ENCODE measurements around the gene P2RY14. TPM values are rescaled to one million over a fixed set of nuclear protein-coding genes. Genes with fewer than 3 reads are reported as not detected.
A peak's percentile ranks its signal among the peaks of the same experiment; 100 is the strongest.

P2RY14 gene
- total RNA-seq, 1 donor from 2014 or later, result 8.9 TPM

GRCh38 chr3:151301787-151302186 is 23.4 kb upstream of the P2RY14 start:
- no peak for DNase-seq (ENCODE audit: low spot score)

- no peak for DNase-seq (ENCODE audit: low spot score)
Measured at GRCh38 chr3:151300539-151300938, 22.2 kb upstream of the P2RY14 start.

- no peak for DNase-seq (ENCODE audit: low spot score)
Measured at GRCh38 chr3:151299006-151299405, 20.7 kb upstream of the P2RY14 start.

GRCh38 chr3:151297429-151297828 is 19.1 kb upstream of the P2RY14 start:
- DNase-seq (ENCODE audit: low spot score), result no peak

- DNase-seq (ENCODE audit: low spot score), result no peak
Measured at GRCh38 chr3:151296226-151296625, 17.9 kb upstream of the P2RY14 start.

- DNase-seq (ENCODE audit: low spot score), result no peak
Measured at GRCh38 chr3:151293127-151293526, 14.8 kb upstream of the P2RY14 start.

- peak; percentile 41 for DNase-seq (ENCODE audit: low spot score)
Measured at GRCh38 chr3:151290673-151291072, 12.3 kb upstream of the P2RY14 start.

GRCh38 chr3:151289445-151289844 is 11.1 kb upstream of the P2RY14 start:
- DNase-seq (ENCODE audit: low spot score), result no peak

- no peak for DNase-seq (ENCODE audit: low spot score)
Measured at GRCh38 chr3:151285940-151286339, 7.6 kb upstream of the P2RY14 start.

- peak; percentile 7 for DNase-seq (ENCODE audit: low spot score)
Measured at GRCh38 chr3:151283907-151284461, 5.6 kb upstream of the P2RY14 start.

- no peak for DNase-seq (ENCODE audit: low spot score)
Measured at GRCh38 chr3:151283387-151283786, 5.0 kb upstream of the P2RY14 start.

- peak; percentile 66 for DNase-seq (ENCODE audit: low spot score)
Measured at GRCh38 chr3:151282921-151283320, 4.6 kb upstream of the P2RY14 start.

GRCh38 chr3:151281671-151282324 is 3.5 kb upstream of the P2RY14 start:
- DNase-seq (ENCODE audit: low spot score), result peak; percentile 36

- DNase-seq (ENCODE audit: low spot score), result no peak
Measured at GRCh38 chr3:151276687-151277042, 1.7 kb downstream of the P2RY14 start.

- no peak for DNase-seq (ENCODE audit: low spot score)
Measured at GRCh38 chr3:151276038-151276686, 2.2 kb downstream of the P2RY14 start.

- DNase-seq (ENCODE audit: low spot score), result no peak
Measured at GRCh38 chr3:151275091-151275490, 3.3 kb downstream of the P2RY14 start.

- no peak for DNase-seq (ENCODE audit: low spot score)
Measured at GRCh38 chr3:151269631-151270030, 8.7 kb downstream of the P2RY14 start.

GRCh38 chr3:151268267-151269235 is 9.8 kb downstream of the P2RY14 start:
- no peak for DNase-seq (ENCODE audit: low spot score)

GRCh38 chr3:151267066-151267465 is 11.3 kb downstream of the P2RY14 start:
- no peak for DNase-seq (ENCODE audit: low spot score)

- DNase-seq (ENCODE audit: low spot score), result peak; percentile 35
Measured at GRCh38 chr3:151265866-151266265, 12.5 kb downstream of the P2RY14 start.

GRCh38 chr3:151265166-151265565 is 13.2 kb downstream of the P2RY14 start:
- DNase-seq (ENCODE audit: low spot score), result no peak

GRCh38 chr3:151264605-151265004 is 13.7 kb downstream of the P2RY14 start:
- DNase-seq (ENCODE audit: low spot score), result no peak

Data from umbilical cord (tissue), 2 donors.